GM19468 (cell line): Measurements from ENCODE around the gene MOSPD3.

Experiments
- ATAC-seq: cut with Tn5 transposase; IDR thresholded peaks from one replicate; pipeline ENCODE4 v1.9.1; 2021; ENCODE audit warnings: mild to moderate bottlenecking, moderate library complexity, moderate number of reproducible peaks; ENCODE audit not compliant: unreplicated experiment; ENCODE audit errors: extremely low read depth

The MOSPD3 gene

DNA sequence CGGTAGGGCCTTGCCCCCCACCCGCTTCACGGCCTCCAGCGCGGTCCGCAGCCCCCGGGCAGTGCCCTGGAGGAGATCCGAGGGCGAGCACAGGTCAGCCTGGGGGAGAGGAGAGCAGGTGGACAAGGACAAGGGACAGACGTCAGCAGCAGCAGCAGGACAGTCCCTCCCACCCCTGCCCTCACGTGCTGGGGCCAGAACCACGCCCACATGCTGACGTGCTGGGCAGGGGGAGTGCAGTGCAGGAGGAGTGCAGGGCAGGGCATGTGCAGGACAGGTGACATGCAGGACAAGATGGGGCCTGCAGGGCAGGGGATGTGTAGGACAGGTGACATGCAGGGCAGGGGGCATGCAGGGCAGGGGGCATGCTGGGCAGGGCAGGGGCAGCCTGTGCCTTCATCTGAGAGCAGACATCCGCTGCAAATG, 37.1 kb upstream of the MOSPD3 start:
- no peak for ATAC-seq

DNA sequence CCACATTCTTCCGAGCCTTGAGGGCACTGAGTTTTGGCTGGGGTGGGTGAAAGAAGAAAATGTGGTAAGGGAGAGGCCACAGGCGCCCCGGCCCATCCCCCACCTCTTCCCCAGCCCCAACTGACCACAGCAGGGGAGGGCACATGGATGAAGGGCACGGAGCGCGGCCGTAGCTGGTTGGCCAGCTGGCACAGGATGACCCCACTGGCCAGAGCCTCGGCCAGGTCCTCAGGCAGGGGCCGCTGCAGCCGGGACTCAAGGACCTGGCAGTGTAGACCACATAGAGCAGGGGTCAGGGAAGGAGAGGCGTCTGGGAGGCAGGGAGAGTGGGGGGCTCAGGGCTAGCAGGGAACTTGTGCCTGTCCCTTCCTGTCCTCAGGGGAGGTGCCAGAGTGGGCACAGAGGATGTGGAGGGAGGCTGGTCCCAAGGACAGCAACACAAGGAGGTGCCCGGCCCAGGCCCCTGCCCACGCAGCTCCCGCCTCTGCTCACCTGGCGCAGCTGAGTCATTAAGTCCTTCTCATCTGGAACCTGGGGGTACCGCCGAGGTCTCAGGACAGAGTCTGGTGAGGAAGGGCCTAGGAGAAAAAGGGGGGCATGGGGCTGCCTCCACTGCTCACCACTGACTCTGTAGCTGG, 36.5 kb upstream of the MOSPD3 start:
- no peak for ATAC-seq

DNA sequence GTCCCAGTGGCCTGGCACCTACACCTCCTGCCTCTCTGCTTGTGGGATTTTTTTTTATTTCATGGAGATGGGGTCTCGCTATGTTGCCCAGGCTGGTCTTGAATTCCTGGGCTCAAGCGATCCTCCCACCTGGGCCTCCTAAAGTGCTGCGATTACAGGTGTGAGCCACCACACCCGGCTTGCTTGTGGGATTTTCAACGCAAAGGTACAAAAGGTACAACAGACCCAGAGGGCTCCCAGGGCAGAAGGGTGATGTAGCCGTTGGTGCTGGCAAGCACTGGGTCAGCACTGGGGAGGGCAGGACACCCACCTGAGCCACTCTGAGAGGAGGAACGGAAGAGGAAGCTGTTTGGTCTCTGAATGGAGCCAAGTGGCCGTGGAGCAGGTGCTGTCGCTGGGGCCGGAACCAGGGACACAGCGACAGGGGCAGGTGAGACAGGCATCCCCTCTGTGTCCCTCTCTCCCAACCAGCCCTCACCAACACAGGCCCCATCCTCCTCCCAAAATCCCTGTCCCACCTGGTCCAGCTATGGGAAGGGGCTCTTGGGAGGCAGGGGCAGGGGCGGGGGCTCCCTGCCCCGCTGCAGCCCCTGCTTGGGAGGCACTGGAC, 35.9 kb upstream of the MOSPD3 start:
- ATAC-seq = no peak

DNA sequence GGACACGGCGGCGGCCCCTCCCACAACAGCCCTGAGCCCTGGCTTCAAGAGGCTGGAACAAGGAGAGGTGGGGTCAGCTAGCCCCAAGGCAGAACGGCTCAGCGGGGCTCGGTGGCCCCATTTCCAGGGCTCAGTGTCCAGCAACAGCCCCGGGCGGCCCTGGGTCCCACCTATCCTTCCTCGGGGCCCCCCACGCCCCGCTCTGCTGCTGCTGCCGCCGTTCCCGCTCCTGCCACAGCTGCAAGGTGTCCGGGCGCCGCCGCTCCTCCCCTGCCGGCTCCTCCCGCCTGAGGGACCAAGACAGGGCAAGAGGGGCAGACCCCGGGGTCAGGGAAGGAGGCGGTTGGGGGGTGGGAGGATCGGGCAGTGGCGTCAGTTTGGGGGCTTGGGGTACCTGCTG, 35.2 kb upstream of the MOSPD3 start:
- no peak for ATAC-seq

DNA sequence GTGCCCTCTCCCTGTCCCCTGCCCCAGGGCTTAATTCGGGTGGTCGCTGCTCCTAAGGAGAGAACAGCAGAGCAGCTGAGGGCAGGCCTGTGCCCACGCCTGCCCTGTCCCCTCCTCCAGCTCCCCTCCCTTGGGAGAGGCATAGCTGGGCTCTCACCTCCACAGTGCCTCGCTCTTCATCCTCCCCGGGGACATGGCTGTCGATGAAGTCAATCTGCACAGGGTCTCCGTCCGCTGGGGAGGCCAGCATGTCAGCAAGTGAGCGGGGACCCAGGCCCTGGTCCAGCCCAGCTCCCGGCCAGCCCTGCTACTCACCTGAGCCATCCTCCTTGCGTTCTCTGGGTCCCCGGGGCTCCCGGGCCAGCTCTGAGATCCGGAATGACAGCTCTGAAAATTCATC, 34.8 kb upstream of the MOSPD3 start:
- no peak for ATAC-seq

DNA sequence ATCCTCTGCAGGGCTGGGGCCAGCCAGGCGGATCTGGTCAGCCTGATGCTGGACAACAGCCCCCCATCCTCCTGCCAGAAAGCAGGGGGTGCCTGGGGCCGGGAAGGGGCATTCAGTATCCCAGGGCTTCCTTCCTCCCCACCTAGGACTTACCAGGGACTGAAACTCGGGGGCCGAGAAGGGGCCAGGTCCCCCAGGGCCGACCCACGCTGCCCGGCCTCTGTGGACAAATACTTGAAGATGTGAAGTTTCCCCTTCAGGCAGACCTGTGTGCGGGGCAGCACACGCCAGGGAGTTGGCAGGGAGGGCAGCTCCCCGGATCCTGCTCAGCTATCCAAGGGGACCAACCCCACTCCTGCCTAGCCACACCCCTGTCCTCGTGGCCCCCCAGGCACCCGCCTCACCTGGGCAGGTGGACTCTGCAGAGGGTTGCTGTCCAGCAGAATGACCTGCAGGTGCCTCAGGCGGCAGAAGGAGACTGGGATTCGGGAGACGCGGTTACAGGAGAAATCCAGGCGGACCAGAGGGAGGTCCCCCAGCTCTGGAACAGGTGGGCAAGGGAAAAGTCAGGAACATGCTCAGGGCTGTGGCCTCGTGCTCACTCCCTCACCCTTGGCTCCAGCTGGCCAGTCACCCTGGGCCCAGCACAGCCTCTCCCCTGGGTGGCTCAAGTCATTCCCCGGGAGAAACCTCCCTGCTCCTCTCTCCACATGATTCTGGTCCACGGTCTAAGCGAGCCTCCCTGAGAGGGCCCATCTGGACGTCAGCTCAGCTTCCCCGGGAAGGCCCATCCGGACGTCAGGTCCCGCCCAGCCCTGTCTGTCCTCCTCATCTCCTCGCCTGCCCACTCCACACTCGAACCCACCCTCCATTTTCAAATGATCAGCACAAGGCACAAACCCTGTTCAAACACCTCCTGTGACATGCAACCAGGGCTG, 33.8 kb upstream of the MOSPD3 start:
- no peak for ATAC-seq

DNA sequence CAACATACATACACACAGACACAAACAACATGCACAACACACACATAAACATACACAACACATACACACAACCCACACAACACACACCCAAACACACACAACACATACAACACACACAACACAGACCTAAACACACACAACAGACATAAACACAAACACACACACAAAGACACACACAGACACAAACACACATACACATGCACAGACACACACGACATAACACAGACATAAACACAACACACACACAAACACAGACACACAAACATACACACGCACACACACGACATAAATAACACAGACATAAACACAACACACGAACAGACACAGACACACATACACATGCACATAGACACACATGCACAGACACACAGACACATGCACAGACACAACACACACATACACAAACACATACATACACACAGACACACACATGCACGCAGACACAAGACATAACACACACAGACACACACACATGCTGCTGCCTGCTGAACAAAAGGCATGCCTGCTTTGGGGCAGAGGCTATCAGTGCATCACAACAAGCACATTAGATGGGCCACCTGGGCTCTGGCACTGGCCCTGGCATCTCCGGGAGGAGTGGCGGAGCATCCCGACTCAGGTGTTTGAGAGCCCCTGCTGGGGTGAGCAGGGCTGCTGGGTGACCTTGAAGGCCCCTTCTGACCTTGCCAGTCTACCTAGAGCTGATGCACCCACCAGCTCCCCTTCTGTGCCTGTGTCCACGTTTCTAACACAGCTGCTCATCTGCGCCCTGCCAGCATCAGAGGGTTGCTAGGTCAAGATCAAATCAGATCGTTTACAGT, 31.7 kb upstream of the MOSPD3 start:
- no peak for ATAC-seq

DNA sequence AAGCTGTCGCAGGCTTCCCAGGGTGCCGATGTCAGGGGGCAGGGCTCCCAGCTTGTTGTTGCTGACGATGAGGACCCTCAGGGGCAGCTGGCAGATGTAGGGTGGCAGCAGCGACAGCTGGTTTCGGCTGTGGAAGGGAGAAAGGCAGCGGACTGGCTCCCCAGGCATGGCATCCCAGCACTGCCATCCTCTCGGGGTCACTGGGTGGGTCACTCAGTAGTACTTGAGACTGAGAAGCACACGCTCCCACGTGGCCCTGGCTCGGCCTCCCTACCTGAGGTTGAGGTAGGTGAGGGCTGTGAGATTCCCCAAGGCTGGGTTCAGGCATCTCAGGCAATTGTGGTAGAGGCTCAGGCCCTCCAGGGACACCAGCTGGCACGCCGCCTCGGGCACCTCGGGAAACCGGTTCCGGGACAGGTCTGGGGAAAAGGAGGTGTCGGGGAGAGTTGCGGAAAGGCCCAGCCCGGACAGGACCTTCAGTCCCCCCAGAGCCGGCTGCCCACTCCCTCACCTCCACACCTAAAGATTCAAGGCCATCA, 30.2 kb upstream of the MOSPD3 start:
- ATAC-seq = no peak

DNA sequence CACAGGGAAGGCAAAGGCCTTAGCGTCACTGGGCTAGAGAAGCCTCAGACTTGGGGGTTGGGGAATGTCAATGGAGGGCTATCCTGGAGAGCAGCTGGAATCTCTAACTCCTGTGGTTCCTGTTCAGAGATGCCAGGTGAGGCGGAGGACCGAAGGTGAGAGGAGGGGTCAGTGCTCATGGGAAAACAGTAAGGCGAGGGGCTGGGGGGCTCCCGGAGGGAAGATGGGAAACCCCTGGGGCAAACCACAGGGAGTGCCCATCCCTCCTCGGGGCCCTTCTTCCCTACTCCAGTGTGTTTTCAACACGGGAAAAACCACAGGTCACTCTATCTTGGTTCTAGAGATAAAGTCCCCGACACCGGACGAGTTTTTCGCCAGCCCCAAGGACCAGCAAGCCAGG, 29.7 kb upstream of the MOSPD3 start:
- no peak for ATAC-seq

DNA sequence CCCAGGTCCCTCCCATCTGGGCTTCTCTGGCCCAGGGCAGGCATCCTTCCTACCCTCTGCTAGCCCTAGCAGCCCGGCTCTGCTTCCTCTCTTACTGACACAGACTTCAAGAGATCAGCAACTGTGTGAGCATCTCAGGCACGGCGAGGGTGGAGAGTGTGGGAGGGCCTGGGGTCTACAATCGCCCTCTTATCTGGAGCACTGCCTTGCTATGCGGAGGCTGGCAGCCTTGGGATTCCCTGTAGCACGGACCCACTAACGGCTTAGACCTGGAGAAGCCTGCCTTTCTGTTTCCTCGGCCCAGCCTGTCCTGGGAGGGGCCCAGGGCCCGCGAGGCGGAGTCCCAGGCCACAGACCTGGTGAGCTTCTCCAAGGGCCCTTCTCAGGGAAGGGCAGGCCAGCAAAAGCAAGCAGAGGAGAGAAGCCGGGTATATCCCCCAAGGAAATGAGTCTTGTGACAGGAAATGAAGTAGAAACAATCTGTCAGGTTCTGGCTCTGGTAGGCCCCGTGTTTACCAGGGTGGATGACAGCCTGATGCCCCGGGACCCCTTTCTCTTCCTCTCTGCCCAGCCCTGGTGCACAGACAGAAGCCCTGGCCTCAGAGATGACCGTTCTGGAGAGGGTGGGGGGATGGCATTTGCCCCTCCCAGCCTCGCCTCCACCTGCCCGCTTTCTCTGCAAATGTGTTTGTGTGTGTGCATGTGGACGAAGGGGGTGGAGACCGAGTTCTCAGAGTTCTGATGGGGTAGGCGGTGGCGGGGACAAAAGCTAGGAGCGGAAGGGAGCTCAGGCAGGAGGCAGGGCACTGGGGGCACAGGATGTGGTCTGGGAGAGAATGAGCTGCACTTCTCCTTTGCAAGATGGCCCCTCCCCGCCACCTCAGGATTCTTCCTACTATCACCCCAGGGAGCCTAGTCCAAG, 28.9 kb upstream of the MOSPD3 start:
- no peak for ATAC-seq

DNA sequence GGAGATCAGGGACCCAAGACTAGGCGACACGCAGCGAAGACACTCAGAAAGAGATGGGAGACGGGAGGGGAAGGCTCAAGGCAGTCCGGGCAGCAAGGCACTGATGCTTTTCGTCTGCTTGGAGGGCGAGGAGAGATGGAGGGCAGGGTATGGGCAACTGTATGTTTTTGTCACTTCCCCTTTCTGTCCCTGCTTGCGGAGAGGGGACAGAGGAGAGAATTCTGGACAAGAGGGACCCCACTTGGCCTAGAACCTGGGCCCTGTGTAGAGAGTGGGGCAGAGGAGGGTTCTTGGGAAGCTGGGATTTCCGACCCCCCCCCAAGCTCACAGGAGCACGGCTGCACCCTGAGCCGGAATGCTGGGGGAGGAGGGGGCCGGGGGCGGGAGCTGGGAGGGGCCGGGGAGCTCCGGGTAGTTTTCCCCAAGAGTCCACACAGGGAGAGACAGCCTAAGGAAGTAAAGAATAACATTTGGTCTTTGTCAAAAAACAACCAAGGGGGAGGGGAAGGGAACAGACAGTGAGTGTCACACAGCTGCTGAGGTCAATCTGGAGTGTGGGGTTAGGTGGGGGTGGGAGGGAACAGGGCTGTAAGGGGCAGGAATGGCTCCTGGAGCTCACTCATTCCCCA, 28.2 kb upstream of the MOSPD3 start:
- ATAC-seq = no peak

DNA sequence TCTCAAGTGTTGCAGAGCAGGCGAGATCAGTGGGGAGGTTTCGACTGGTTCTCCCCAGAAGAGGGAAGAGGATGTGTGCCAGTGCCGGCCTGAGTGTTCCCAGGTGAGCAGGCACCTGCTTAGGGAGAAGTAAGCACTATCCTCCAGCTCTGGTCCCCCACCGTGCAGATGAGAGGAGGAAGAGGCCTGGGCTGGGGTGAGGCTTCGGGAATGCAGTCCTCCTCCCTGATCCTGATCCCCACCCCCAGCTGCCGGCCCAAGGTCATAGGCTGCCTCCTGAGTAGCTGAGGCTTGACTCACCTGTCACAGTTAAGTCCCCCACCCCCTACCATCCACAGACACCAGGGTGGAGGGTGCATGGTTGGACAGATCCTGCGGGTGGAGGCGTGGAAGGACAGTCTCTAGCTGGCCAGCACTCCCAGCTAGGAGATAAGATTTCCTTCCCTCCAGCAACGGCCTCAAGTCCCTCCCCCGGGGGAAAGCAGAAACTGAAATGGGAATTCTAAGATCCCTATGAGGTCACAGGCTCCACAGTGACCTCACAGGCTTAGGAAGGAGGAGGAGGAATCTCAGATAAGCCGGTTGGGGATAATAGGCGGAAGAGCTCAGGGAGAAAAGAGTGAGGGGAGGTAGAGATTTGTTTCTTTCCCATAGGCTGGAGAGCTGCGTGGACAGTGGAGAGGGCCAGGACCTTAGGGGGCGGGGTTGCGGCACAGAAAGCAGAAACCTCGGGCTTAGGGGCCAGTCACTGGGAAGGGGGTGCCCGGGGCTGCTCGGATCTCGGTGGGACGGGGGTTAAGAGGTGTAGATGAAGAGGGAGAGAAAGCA, 27.4 kb upstream of the MOSPD3 start:
- no peak for ATAC-seq

DNA sequence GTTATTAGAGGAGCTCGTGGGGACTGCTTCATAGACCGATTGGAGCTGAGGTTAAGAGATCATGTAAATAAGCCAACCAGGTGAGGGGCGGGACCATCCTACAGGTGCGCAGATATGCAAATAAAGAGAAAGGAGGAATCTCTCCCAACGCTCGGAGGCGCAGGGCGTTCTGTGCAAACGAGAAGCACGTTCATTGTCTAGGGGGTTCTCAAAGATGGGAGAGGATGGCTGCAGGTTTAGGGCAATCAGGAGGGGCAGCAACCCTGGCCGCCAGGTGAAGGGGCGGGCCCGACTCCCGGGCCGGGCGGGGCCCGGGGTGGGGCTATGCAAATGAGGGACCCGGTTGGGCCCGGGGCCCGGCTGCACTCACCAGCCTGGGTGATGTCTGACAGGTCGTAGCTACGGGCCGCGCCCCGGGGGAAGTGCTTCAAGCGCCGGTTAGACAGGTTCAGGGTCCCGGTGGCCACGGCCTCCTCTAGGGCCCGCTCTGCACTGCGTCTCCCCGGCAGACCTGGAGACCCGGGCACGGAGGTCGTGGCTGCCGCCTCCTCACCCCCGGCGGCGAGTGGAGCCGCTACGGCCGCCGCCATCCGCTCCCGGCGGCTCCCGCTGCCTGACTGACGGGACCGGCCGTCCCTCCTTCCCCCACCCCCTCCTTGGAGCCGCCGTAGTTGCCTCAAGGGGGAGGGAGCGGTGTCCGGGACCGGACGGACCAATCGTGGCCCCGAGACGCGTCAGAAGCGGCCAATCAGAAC, 26.7 kb upstream of the MOSPD3 start, which contains the start of gene LRCH4:
TSS of gene LRCH4 (minus strand) at position 619 of the 755 bp plus-strand sequence. CDS start at position 590, 29 bp downstream.
- no peak for ATAC-seq

DNA sequence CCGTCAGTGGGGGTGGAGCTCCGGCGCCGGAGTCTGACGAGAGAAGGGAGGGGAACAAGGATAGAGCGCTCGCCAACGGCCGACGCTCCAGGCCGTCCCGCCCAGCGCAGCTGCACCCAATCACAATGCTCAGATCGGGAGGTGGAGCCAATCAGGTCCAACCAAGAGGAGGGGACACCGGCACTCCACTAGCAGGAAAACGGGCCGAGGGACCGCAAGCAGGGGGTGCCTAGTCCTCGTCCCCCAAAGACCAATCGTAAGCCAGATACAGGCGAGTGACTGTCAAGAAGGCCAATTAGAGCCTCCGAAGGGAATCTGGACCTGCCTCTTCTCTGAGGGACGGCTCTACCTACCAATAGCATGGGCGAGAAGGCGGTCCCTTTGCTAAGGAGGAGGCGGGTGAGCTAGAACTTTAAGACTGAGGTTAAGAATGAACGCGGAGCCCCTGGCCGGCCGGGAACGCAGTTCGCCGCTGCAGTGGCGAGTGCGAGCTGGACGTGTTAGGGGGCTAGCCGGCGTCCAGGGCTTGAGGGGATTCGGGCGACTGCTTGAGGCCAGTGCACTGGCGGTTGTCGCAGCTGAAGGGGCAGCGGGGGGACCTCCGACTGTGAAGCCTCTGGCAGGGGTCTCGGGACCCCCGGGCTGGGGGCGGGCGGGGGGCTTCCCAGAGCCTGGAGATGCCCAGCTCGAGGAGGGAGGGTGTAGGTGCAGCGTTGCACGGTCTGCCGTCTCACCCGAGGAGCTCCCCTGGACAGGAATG, 25.9 kb upstream of the MOSPD3 start, which contains the start of gene FBXO24:
TSS of gene FBXO24 (plus strand) at position 63 of the 760 bp plus-strand sequence. CDS start at position 361, 298 bp downstream.
- ATAC-seq = peak; percentile 81

DNA sequence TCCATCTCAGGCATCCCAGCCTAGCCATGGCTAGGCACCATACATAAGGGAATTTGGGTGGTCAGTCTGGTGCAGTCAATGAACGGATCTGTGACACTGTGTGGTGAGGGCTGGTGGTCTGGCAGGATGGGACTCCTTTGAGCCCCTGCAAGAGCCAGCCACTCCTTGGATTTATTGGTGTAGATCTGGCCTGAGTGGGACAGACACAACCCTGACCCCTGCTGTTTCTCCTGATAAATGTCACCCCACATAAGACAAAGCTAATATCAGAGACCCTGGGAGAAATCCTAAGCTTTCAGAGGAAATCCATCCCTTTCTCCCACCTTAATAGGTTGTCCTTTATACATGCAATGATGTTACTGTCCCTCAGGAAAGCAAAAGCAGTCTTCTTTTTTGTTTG, 23.9 kb upstream of the MOSPD3 start:
- ATAC-seq = no peak

DNA sequence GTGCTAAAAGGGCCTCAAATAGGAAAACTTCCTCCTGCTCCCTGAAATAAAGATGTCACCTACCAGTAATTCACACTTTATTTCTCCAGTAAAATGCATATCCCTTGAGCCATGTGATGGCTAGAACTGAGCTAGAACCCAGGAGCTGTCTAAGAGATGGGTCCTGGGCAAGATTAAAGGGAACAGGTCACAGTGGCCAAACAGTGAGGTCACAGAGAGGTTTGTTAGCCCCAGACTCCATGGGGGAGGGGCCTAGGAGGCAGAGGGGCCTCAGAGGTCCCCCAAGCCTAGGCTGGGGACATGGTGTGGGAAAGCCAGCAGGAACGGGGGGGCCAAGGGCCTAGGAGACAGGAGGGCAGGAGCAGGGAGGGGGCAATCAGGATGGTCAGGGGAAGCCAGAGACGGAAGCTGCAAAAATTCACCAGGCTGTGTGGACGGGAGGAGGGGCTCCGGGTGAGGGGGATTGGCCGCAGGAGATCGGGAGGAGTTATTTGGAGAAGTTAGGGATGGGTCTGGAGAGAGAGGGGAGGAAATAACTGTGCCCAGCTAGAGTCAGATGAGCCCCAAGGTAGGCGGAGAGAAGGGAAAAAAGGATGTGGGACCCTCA, 22.9 kb upstream of the MOSPD3 start:
- ATAC-seq = no peak
